K562 (cell line): Measurements from ENCODE around the gene CD48. TPM values are rescaled to one million over a fixed set of nuclear protein-coding genes. Genes with fewer than 3 reads are reported as not detected.

Experiments used
- ATAC-seq: fragments of 200-7000 bp; cut with Tn5 transposase; 3 replicates; pipeline ENCODE4 v1.9.1; 2020; ENCODE audit warnings: moderate library complexity
- BruUV-seq: library from RNA; stranded (reverse); fragments of 400-500 nt; replicated peaks from 2 replicates; lab custom pipeline; 2021; lab: Mats Ljungman, UMichigan
- CTCF ChIA-PET: fragments of 300-600 bp; formaldehyde crosslinking; extraction: SDS; loops from one replicate; lab custom pipeline; 2021; ENCODE audit warnings: low intra/inter-chr PET ratio; lab: Yijun Ruan, JAX
- POLR2A ChIA-PET: fragments of 300-600, 350-650 bp; sonication (Branson Sonifier 250); formaldehyde crosslinking; extraction: SDS; loops from one replicate; lab custom pipeline; 2021; ENCODE audit warnings: antibody characterized with exemption, inconsistent platforms; lab: Yijun Ruan, JAX
- DNase-seq, 4 experiments: peaks; one replicate each; pipeline versions ENCODE4 v3.0.0 to v3.0.0-alpha.2; 2011 to 2018; ENCODE audit warnings: low spot score in 3 of 4, mixed read lengths in 3 of 4; ENCODE audit errors: extremely low read depth in 1 of 4
- FAIRE-seq: peaks from 2 replicates; lab custom pipeline; 2011; peaks lifted over from hg19 to GRCh38; lab: Jason Lieb, UNC
- H2AFZ ChIP-seq: 2 replicates; pipeline ENCODE4 v1.6.0; 2011; ENCODE audit warnings: low read depth, low read length, control low read depth, inconsistent platforms
- H3K27ac ChIP-seq: fragments of 200-600 bp; 3 replicates; pipeline ENCODE4 v1.8.0; 2011; ENCODE audit warnings: low read depth, mild to moderate bottlenecking, control low read depth, inconsistent platforms, low read length, moderate library complexity, mixed read lengths; ENCODE audit errors: extremely low read depth
- H3K27me3 ChIP-seq, 2 experiments: fragments of 300-600 bp in 1 of 2; 2 replicates in 1 of 2; 3 replicates in 1 of 2; pipeline versions ENCODE4 v1.6.0 to v1.8.0; 2011; ENCODE audit warnings: inconsistent platforms in 2 of 2, low read length in 2 of 2, mild to moderate bottlenecking in 1 of 2, mixed read lengths in 1 of 2, moderate library complexity in 1 of 2; ENCODE audit not compliant: control insufficient read depth in 2 of 2, insufficient read depth in 2 of 2
- H3K36me3 ChIP-seq: fragments of 300-600 bp; 3 replicates; pipeline ENCODE4 v1.8.0; 2011; ENCODE audit warnings: mild to moderate bottlenecking, low read length, inconsistent platforms; ENCODE audit not compliant: control insufficient read depth, insufficient read depth
- H3K4me1 ChIP-seq, 2 experiments: fragments of 200-600 bp in 1 of 2; replicated peaks in 1 of 2; 2 replicates in 1 of 2; 3 replicates in 1 of 2; pipeline versions ENCODE4 v1.5.1 to v1.8.0; 2011; ENCODE audit warnings: inconsistent platforms in 2 of 2, low read length in 2 of 2, mild to moderate bottlenecking in 1 of 2, mixed read lengths in 1 of 2, moderate library complexity in 1 of 2; ENCODE audit not compliant: control insufficient read depth in 2 of 2, insufficient read depth in 2 of 2
- H3K4me2 ChIP-seq: 2 replicates; pipeline ENCODE4 v1.6.1; 2011; ENCODE audit warnings: low read length, control low read depth, inconsistent platforms, mixed read lengths; ENCODE audit not compliant: insufficient read depth
- H3K4me3 ChIP-seq: fragments of 200-600 bp; sonication (generic), shearing (Covaris generic); 2 replicates; pipeline ENCODE4 v1.5.1; 2016; ENCODE audit warnings: control low read depth, inconsistent platforms
- H3K79me2 ChIP-seq: fragments of 200-600 bp; 3 replicates; pipeline ENCODE4 v1.8.0; 2011; ENCODE audit warnings: low read length, inconsistent platforms; ENCODE audit not compliant: control insufficient read depth, insufficient read depth
- H3K9ac ChIP-seq, 2 experiments: 2 replicates each; pipeline versions ENCODE4 v1.6.0 to v1.6.1; 2011; ENCODE audit warnings: low read depth in 2 of 2, low read length in 2 of 2, control low read depth in 1 of 2, inconsistent platforms in 1 of 2, mild to moderate bottlenecking in 1 of 2, mixed read lengths in 1 of 2; ENCODE audit not compliant: insufficient read depth in 1 of 2
- H3K9me1 ChIP-seq: one replicate; pipeline ENCODE4 v1.6.0; 2011; ENCODE audit warnings: inconsistent platforms, mild to moderate bottlenecking, low read length, moderate library complexity; ENCODE audit not compliant: control insufficient read depth, insufficient read depth
- H3K9me3 ChIP-seq: replicated peaks from 2 replicates; pipeline ENCODE4 v1.5.1; 2011; ENCODE audit warnings: low read depth, low read length, inconsistent platforms; ENCODE audit not compliant: control insufficient read depth, insufficient read depth
- H4K20me1 ChIP-seq: replicated peaks from 2 replicates; pipeline ENCODE4 v1.6.1; 2011; ENCODE audit warnings: low read length, inconsistent platforms, mixed read lengths; ENCODE audit not compliant: control insufficient read depth, insufficient read depth
- FOXA3 ChIP-seq, 2 experiments: fragments of 450-650 bp in 1 of 2; sonication (generic) in 1 of 2; formaldehyde crosslinking; IDR thresholded peaks in 1 of 2; conservative IDR thresholded peaks in 1 of 2; 2 replicates each; pipeline versions ENCODE4 v1.4.0 to v1.8.0; 2020 to 2022; ENCODE audit warnings: mild to moderate bottlenecking in 2 of 2, missing genetic modification reagents in 1 of 2
- GABPA ChIP-seq: fragments of 200-800 bp; sonication (Bioruptor generic); conservative IDR thresholded peaks from 2 replicates; pipeline ENCODE4 v1.6.1; 2016; ENCODE audit warnings: low read depth, missing genetic modification characterization, missing compliant biosample characterization
- HOXB6 ChIP-seq: fragments of 250-450 bp; sonication (Bioruptor Pico); IDR thresholded peaks from 2 replicates; pipeline ENCODE4 v1.5.1; 2022; ENCODE audit warnings: mild to moderate bottlenecking, borderline replicate concordance
- MCM3 ChIP-seq: fragments of 450-650 bp; IDR thresholded peaks from 2 replicates; pipeline ENCODE4 v1.6.1; 2016
- OTX1 ChIP-seq: fragments of 450-650 bp; formaldehyde crosslinking; IDR thresholded peaks from 2 replicates; pipeline ENCODE4 v1.4.0; 2022; ENCODE audit warnings: mild to moderate bottlenecking
- SMARCA5 ChIP-seq: fragments of 450-650 bp; IDR thresholded peaks from 2 replicates; pipeline ENCODE4 v1.6.1; 2016
- ZNF589 ChIP-seq: fragments of 200-800 bp; sonication (Bioruptor generic); IDR thresholded peaks from 2 replicates; pipeline ENCODE4 v1.6.1; 2016; ENCODE audit warnings: low read depth, missing genetic modification characterization, missing compliant biosample characterization
- WGBS: fragments of 100-300 bp; shearing (Covaris generic); methylation state at CpG from one replicate; pipeline ENCODE4 v1.1.6; 2016; ENCODE audit warnings: low coverage, mixed read lengths; ENCODE audit not compliant: insufficient coverage; ENCODE audit errors: missing lambda C conversion rate; 5-methylcytosine and 5-hydroxymethylcytosine counted together
- in situ Hi-C: fragments of 300-500 bp; cut with MboI; formaldehyde crosslinking; loops from 4 replicates; pipeline ENCODE4 v1.15.0; 2018; ENCODE audit warnings: inconsistent platforms, mixed read lengths
- intact Hi-C: fragments of 100-400 bp; cut with micrococcal nuclease; formaldehyde crosslinking; loops from 2 replicates; pipeline ENCODE4 v1.14.2; 2022
- polyA plus RNA-seq, 8 experiments: library from polyadenylated mRNA; depleted of rRNA in 4 of 8; stranded (reverse) in 5 of 8; unstranded in 3 of 8; fragments of >200 nt; fragmentation: Nextera tagmentation in 2 of 8; fragmentation: Illumina TruSeq in 1 of 8; extraction: Ambion mirVana in 2 of 8; extraction: Trizol in 1 of 8; gene quantifications; 2 replicates each; pipeline versions ENCODE4 v1.2.1 to v1.2.3, GENCODE V29; 2011 to 2014; ENCODE audit warnings: inconsistent platforms in 1 of 8, missing spikeins in 1 of 8
- total RNA-seq, 7 experiments: library from RNA; depleted of rRNA in 6 of 7; stranded (reverse); fragments of >200 nt in 6 of 7; fragmentation: Illumina TruSeq in 2 of 7; extraction: Trizol in 2 of 7; gene quantifications; 2 replicates each; pipeline versions ENCODE4 v1.2.1 to v1.2.3, GENCODE V29; 2011 to 2021; ENCODE audit warnings: low replicate concordance in 1 of 7
- TF ChIP-seq, protein P1 (sequence below), 2 experiments: fragments of 200-800 bp in 1 of 2; sonication (Bioruptor generic) in 1 of 2; sonication (generic) in 1 of 2; formaldehyde crosslinking in 1 of 2; IDR thresholded peaks in 1 of 2; conservative IDR thresholded peaks in 1 of 2; 2 replicates each; pipeline versions ENCODE4 v1.5.0 to v1.6.1; 2016 to 2020; ENCODE audit warnings: missing compliant biosample characterization in 1 of 2, missing genetic modification characterization in 1 of 2, missing genetic modification reagents in 1 of 2
- TF ChIP-seq, protein P2 (sequence below): fragments of 450-650 bp; IDR thresholded peaks from 2 replicates; pipeline ENCODE4 v1.6.1; 2018; ENCODE audit warnings: mild to moderate bottlenecking, low read depth; ENCODE audit not compliant: partially characterized antibody

CD48 gene
- total and polyA plus RNA-seq, 9 of the 15 experiments (the other 6 are each of a cell fraction or from before 2014, with no cell fraction given), result 0.10 to 0.42 (median 0.29) TPM; not detected in 3

DNA sequence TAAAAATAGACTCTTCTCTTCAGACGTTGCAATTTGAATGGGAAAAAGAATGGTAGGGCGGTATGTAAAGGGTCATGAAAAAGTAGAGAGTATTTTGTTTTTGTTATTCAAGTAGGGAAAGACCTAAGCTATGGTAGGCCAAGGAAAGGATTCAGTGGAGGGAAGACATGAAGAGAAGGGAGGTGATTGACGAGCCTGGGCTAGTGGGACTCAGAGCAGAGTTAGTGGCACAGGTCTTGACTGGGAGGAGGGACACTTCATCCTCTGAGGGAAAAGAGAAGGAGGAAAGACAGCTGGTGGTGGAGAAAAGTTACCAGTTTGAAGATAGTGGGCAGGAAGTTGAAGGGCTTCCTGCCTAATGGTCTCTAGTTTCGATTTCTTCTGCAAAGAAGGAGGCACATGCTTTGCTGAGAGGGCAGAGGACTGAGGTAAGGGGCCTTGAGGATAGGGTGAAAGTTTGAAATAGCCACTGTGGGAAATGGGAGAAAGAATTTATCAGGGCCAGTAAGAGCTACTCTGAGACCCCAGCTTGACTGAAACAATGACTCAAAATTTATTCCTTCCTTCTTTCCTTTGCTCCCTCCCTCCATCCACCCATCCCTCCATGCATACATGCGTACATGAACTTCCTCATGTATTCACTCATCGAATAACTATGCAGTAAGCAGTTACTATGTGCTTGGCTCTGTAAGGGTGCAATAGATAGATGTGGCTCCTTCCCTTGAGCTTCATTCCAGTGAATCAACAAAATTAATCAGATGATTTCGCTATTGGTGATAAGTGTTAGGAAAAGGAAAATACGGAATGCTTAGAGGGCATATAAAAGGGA lies 4.2 kb downstream of the CD48 start:
- 2% methylated on average over 8 of the region's 8 CpGs for WGBS
- TF ChIP-seq SMARCA5 (no peak), HOXB6 (CRISPR knock-in tag) (no peak), MCM3 (0 out of 2 replicates have a peak, but pooled peaks have one; percentile 18), GABPA (tag) (0 out of 2 replicates have a peak, but pooled peaks have one; percentile 32), OTX1 (CRISPR knock-in tag) (0 out of 2 replicates have a peak, but pooled peaks have one; percentile 33), FOXA3 (CRISPR knock-in tag; conservative IDR thresholded peaks at IDR 0.05 in 1 of 2, IDR thresholded peaks at IDR 0.05 in 1 of 2) (no peak), ZNF589 (CRISPR knock-in tag) (0 out of 2 replicates have a peak, but pooled peaks have one; percentile 49)
- TF ChIP-seq, protein P1, sequence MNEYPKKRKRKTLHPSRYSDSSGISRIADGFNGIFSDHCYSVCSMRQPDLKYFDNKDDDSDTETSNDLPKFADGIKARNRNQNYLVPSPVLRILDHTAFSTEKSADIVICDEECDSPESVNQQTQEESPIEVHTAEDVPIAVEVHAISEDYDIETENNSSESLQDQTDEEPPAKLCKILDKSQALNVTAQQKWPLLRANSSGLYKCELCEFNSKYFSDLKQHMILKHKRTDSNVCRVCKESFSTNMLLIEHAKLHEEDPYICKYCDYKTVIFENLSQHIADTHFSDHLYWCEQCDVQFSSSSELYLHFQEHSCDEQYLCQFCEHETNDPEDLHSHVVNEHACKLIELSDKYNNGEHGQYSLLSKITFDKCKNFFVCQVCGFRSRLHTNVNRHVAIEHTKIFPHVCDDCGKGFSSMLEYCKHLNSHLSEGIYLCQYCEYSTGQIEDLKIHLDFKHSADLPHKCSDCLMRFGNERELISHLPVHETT (CRISPR knock-in tag; conservative IDR thresholded peaks at IDR 0.05 in 1 of 2, IDR thresholded peaks at IDR 0.05 in 1 of 2), result 0 out of 4 replicates have a peak, but pooled peaks of 1 of the 2 experiments have one; percentile 15
- TF ChIP-seq, protein P2, sequence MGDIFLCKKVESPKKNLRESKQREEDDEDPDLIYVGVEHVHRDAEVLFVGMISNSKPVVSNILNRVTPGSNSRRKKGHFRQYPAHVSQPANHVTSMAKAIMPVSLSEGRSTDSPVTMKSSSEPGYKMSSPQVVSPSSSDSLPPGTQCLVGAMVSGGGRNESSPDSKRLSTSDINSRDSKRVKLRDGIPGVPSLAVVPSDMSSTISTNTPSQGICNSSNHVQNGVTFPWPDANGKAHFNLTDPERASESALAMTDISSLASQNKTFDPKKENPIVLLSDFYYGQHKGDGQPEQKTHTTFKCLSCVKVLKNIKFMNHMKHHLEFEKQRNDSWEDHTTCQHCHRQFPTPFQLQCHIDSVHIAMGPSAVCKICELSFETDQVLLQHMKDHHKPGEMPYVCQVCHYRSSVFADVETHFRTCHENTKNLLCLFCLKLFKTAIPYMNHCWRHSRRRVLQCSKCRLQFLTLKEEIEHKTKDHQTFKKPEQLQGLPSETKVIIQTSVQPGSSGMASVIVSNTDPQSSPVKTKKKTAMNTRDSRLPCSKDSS, result no peak
- no peaks in the 10 kb centered on the region for H3K36me3 ChIP-seq
- no peaks in the 10 kb centered on the region; a peak in 1 of 5 replicates for H3K4me1 ChIP-seq
- no peaks in the 10 kb centered on the region for H3K9me3 ChIP-seq
- ChIA-PET CTCF (interaction anchor here (0.7 kb wide), 1 partner anchor 114 kb away, joined by 3 read pairs; no protein-coding TSS in a partner anchor), POLR2A (interaction anchor here (0.6 to 0.9 kb wide), 3 partner anchors 19 to 451 kb away, joined by 3 read pairs; no protein-coding TSS in a partner anchor)
- H4K20me1 ChIP-seq, result no peaks in the 10 kb centered on the region
- in situ Hi-C loops, result no loop called here
- H3K27ac ChIP-seq, result no peak overlapping the region
- H3K79me2 ChIP-seq, result no peaks in the 10 kb centered on the region
- peaks cover 25 to 26% of the 10 kb centered on the region in 2 experiments for H3K27me3 ChIP-seq
- DNase-seq (no peak), FAIRE-seq (peak; percentile 6), ATAC-seq (no peak)
- no TSS peak for BruUV-seq
- no peak overlapping the region for H3K4me2 ChIP-seq
- no peaks in the 10 kb centered on the region for H3K9me1 ChIP-seq
- intact Hi-C loops, result no loop called here
- H2AFZ ChIP-seq, result no peak overlapping the region
- no peak overlapping the region for H3K9ac ChIP-seq
- H3K4me3 ChIP-seq, result no peak overlapping the region
